PC-3 (cell line): ENCODE measurements around the gene TBC1D2B.
"Not testable (repeated sequence)": the region's sequence is repeated elsewhere in the genome, so short reads cannot be mapped to it uniquely, and the experiment has no call there.

Experiments
- CTCF ChIP-seq: fragments of 300-600 bp; sonication (generic); conservative IDR thresholded peaks from 2 replicates; pipeline ENCODE4 v1.5.1; 2017; ENCODE audit warnings: antibody characterized with exemption, low read depth, mild to moderate bottlenecking, low read length
- EZH2 ChIP-seq: fragments of 300-600 bp; sonication (generic); IDR thresholded peaks from one replicate; pipeline ENCODE4 v1.6.1; 2017; ENCODE audit warnings: antibody characterized with exemption, mild to moderate bottlenecking, low read length; ENCODE audit not compliant: unreplicated experiment
- EZH2phosphoT487 ChIP-seq: fragments of 300-600 bp; sonication (generic); IDR thresholded peaks from 2 replicates; pipeline ENCODE4 v1.6.1; 2018; ENCODE audit warnings: mild to moderate bottlenecking, antibody characterized with exemption, low read length, borderline replicate concordance

GRCh38 chr15:77997761-77998554 is 79.6 kb downstream of the TBC1D2B start:
- TF ChIP-seq CTCF, EZH2phosphoT487, EZH2: not testable (repeated sequence)
